Iris pigment epithelial cell (primary cell): ENCODE measurements around the gene SIM2.

ENCODE experiments used
- DNase-seq: peaks from one replicate; pipeline ENCODE4 v3.0.0-alpha.2; 2011; ENCODE audit warnings: low read depth

The SIM2 gene

GRCh38 chr21:36735724-36736320 is 36.9 kb downstream of the SIM2 start:
- no peak for DNase-seq

GRCh38 chr21:36738489-36739126 is 39.7 kb downstream of the SIM2 start:
- no peak for DNase-seq

- no peak for DNase-seq
These were observed 42.6 kb downstream of the SIM2 start for GRCh38 chr21:36741506-36741905.

GRCh38 chr21:36743008-36743407 is 44.1 kb downstream of the SIM2 start:
- DNase-seq = no peak

GRCh38 chr21:36743446-36743845 is 44.5 kb downstream of the SIM2 start:
- DNase-seq = no peak

- no peak for DNase-seq
These were observed 45.3 kb downstream of the SIM2 start for GRCh38 chr21:36744190-36744559.

GRCh38 chr21:36744560-36745231 is 45.8 kb downstream of the SIM2 start:
- DNase-seq = no peak

GRCh38 chr21:36745459-36745858 is 46.5 kb downstream of the SIM2 start:
- DNase-seq = no peak

GRCh38 chr21:36747041-36747814 is 48.3 kb downstream of the SIM2 start:
- no peak for DNase-seq

GRCh38 chr21:36747815-36748383 is 49.0 kb downstream of the SIM2 start:
- peak; percentile 39 for DNase-seq

GRCh38 chr21:36749935-36750575 is 51.1 kb downstream of the SIM2 start:
- DNase-seq = peak; percentile 67

- DNase-seq = no peak
These were observed 51.7 kb downstream of the SIM2 start for GRCh38 chr21:36750576-36750959.

- no peak for DNase-seq
These were observed 52.5 kb downstream of the SIM2 start for GRCh38 chr21:36751383-36751782.

- DNase-seq = peak; percentile 90
These were observed 54.6 kb downstream of the SIM2 start for GRCh38 chr21:36753556-36753955.

- DNase-seq = peak; percentile 64
These were observed 55.5 kb downstream of the SIM2 start for GRCh38 chr21:36754241-36754898.

- peak; percentile 55 for DNase-seq
These were observed 57.6 kb downstream of the SIM2 start for GRCh38 chr21:36756527-36756926.

GRCh38 chr21:36757196-36757595 is 58.3 kb downstream of the SIM2 start:
- DNase-seq = no peak

GRCh38 chr21:36759348-36760083 is 60.6 kb downstream of the SIM2 start:
- no peak for DNase-seq

GRCh38 chr21:36761685-36762084 is 62.8 kb downstream of the SIM2 start:
- DNase-seq = no peak

- no peak for DNase-seq
These were observed 63.7 kb downstream of the SIM2 start for GRCh38 chr21:36762642-36763041.

- DNase-seq = no peak
These were observed 64.4 kb downstream of the SIM2 start for GRCh38 chr21:36763305-36763704.
